ENCODE measurements around the gene GPANK1. TPM values are rescaled to one million over a fixed set of nuclear protein-coding genes. Genes with fewer than 3 reads are reported as not detected.

GPANK1 gene
- polyA plus RNA-seq, 2 donors: 10.2 to 10.4 TPM

DNA sequence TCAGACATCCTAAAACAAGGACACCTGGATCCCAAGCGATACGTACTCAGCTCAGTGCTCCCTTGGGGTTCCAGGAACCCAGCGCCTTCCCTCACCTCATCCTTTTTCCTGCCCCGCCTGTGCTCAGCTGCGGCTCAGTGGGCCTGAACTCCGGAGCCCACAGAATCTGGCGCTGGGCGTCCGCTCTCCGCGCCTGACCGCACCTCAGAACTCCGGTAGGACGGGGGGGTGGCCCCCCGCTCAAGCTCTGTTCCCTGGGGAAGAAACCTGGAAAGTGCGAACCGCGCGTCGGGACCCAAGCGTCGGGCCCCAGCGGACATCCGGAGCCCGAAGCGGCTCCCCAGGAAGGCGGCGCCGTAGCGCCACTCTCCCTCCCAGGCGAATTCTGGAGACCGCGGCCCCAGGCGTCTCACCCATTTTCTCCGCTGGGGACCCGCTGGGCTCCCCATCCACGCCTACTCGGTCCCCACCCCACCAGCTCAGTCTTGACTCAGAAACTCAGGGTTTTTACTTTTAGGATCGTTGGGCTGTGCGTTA, 16.4 kb upstream of the GPANK1 start:
- Histone ChIP-seq H3K36me3 (ENCODE audit: control insufficient read depth in 2 of 2, insufficient read depth in 2 of 2, low read length in 1 of 2) (peaks cover 3 to 5% of the 10 kb centered on the region in 2 donors), H3K27me3 (ENCODE audit: control insufficient read depth in 1 of 2, insufficient read depth in 2 of 2, low read length in 2 of 2) (no peaks in the 10 kb centered on the region), H3K4me3 (ENCODE audit: low read depth in 1 of 2, low read length in 2 of 2) (peak overlapping the region; percentile 51 to 54), H3K27ac (ENCODE audit: low read depth in 2 of 2, low read length in 1 of 2) (peak overlapping the region; percentile 63 to 80), H3K4me1 (ENCODE audit: control insufficient read depth in 2 of 2, insufficient read depth in 2 of 2, low read length in 1 of 2) (peaks cover 0 to 5% of the 10 kb centered on the region in 2 donors), H3K9me3 (ENCODE audit: control insufficient read depth in 2 of 2, insufficient read depth in 1 of 2, low read depth in 1 of 2, low read length in 1 of 2) (no peaks in the 10 kb centered on the region)
- 0 to 1% methylated on average over 40 of the region's 40 CpGs for WGBS, 2 donors

DNA sequence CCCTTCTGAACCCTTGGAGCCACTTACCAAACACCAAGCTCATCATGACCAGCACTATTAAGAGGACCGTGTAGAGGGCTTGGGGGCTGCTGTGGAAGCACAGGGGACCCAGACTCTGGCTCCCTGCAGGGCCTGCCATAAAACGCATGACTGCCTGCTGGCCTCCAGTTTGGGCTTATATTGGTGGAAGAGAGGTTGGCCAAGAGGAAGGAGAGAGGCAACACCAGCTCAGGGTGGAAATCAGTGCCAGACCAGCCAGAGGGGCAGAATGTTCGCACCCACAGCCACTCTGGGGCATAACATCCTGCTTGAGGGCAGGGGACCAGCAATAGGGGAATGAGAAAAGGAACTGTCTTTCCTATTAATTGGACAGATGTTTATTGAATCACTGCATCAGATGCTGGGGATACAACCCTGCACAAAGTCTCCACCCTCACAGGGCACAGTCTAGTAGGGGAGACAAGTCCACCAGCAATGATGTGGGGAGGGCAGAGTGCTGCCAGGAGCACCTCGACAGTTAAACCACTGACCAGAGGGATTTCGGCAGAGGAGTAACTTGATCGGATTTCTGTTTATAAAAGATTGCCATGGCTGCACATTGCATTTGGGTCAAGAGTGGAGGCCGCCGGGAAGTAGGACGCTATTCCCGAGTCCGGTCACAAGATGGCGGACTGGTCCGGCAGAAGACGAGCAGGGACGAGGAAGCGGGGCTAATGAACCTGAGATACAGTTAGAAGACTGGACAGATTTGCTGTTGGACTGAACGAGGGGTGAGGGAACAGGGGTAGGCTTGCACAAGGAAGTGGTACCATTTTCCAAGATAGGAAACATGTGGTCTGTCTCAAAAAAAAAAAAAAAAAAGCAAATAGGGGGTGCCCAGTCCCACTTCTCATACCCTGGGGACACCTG, 15.7 kb upstream of the GPANK1 start, which contains the start of gene LY6G5C:
Gene LY6G5C, minus strand, starts transcription at position 842 of the 909 bp plus-strand sequence. Its CDS starts 694 bp downstream, at position 148.
- Histone ChIP-seq H3K36me3 (ENCODE audit: control insufficient read depth in 2 of 2, insufficient read depth in 2 of 2, low read length in 1 of 2) (peaks cover 2 to 3% of the 10 kb centered on the region in 2 donors), H3K27ac (ENCODE audit: low read depth in 2 of 2, low read length in 1 of 2) (peak within 1 kb of the TSS; percentile 63 to 80), H3K9me3 (ENCODE audit: control insufficient read depth in 2 of 2, insufficient read depth in 1 of 2, low read depth in 1 of 2, low read length in 1 of 2) (no peaks in the 10 kb centered on the region), H3K27me3 (ENCODE audit: control insufficient read depth in 1 of 2, insufficient read depth in 2 of 2, low read length in 2 of 2) (no peaks in the 10 kb centered on the region), H3K4me1 (ENCODE audit: control insufficient read depth in 2 of 2, insufficient read depth in 2 of 2, low read length in 1 of 2) (peaks cover 0 to 5% of the 10 kb centered on the region in 2 donors), H3K4me3 (ENCODE audit: low read depth in 1 of 2, low read length in 2 of 2) (peak within 1 kb of the TSS; percentile 51 to 54)
- 11% methylated on average over 17 of the region's 17 CpGs for WGBS, 2 donors

DNA sequence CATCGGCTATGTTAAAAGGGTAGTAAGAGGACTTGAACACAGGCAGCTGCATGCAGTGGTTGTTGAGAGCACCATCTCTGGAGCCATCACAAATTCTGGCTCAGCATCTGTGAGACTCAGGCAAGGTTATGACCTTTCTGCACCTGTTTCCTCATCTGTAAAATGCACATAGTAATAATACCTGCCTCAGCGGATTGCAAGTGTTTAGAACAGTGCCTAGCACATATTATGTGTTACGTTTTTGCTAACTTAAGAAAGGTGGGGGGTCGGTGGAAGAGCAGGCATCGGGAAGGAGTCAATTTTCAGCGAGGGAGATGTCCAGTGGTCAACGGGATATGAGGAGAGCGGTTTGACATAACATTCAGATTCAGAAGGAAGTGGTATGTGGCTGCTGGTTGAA, 13.2 kb upstream of the GPANK1 start:
- Histone ChIP-seq H3K27ac (ENCODE audit: low read depth in 2 of 2, low read length in 1 of 2) (no peak overlapping the region), H3K9me3 (ENCODE audit: control insufficient read depth in 2 of 2, insufficient read depth in 1 of 2, low read depth in 1 of 2, low read length in 1 of 2) (no peaks in the 10 kb centered on the region), H3K4me1 (ENCODE audit: control insufficient read depth in 2 of 2, insufficient read depth in 2 of 2, low read length in 1 of 2) (peaks cover 0 to 3% of the 10 kb centered on the region in 2 donors), H3K36me3 (ENCODE audit: control insufficient read depth in 2 of 2, insufficient read depth in 2 of 2, low read length in 1 of 2) (no peaks in the 10 kb centered on the region), H3K4me3 (ENCODE audit: low read depth in 1 of 2, low read length in 2 of 2) (no peak overlapping the region), H3K27me3 (ENCODE audit: control insufficient read depth in 1 of 2, insufficient read depth in 2 of 2, low read length in 2 of 2) (no peaks in the 10 kb centered on the region)
- 70 to 79% methylated on average over 8 of the region's 8 CpGs for WGBS, 2 donors

DNA sequence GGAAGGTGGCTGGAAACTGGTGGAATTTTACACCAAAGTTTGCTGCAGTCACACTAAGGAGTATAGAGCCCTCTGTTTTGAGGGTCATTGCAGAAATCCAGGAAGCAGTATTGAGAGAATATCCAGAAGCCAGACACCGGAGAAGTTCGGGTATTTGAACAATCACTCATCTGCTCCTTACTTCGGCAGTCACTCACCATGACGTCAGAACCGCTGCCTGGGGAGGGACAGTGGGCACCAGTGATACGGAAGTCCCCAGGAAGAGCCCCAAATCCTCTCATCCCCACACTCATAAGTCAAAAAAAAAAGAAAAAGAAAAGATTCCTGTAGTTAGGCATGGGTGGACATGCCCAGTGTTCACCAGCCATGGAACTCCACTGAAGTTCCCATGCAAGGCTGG, 12.1 kb upstream of the GPANK1 start:
- WGBS, 2 donors: 52 to 66% methylated on average over 6 of the region's 6 CpGs
- Histone ChIP-seq H3K36me3 (ENCODE audit: control insufficient read depth in 2 of 2, insufficient read depth in 2 of 2, low read length in 1 of 2) (peaks cover 0 to 5% of the 10 kb centered on the region in 2 donors), H3K27me3 (ENCODE audit: control insufficient read depth in 1 of 2, insufficient read depth in 2 of 2, low read length in 2 of 2) (no peaks in the 10 kb centered on the region), H3K9me3 (ENCODE audit: control insufficient read depth in 2 of 2, insufficient read depth in 1 of 2, low read depth in 1 of 2, low read length in 1 of 2) (no peaks in the 10 kb centered on the region), H3K4me3 (ENCODE audit: low read depth in 1 of 2, low read length in 2 of 2) (no peak overlapping the region), H3K4me1 (ENCODE audit: control insufficient read depth in 2 of 2, insufficient read depth in 2 of 2, low read length in 1 of 2) (peaks cover 0 to 3% of the 10 kb centered on the region in 2 donors), H3K27ac (ENCODE audit: low read depth in 2 of 2, low read length in 1 of 2) (no peak overlapping the region)

DNA sequence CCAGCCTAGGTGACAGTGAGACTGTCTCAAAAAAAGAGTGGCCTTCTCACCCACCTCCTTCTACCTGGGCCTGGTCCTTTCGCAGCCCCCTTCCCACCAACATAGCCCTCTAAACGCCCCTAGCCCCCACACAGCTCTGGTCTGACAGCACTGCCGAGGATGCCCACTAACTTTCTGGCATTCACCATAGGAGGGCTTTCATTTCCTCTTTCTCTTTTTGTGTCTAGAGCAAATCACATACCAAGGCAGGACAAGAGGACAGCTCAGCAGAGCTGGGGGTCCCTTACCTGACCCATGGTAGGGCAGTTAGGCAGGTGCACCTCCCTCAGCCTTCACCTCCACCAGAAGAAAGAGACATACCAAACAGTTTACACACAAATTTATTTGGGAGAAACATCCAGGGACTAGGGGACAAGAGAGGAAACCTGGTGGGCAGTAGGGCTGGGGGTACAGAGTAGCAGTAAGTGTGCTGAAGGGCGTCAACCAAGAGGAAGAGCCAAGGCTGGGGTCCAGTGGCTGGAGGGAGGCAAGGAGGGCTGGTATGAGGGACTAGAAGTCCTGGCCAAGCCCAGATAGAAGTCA, 11.6 kb upstream of the GPANK1 start:
- 79 to 83% methylated on average over 4 of the region's 4 CpGs for WGBS, 2 donors
- Histone ChIP-seq H3K4me3 (ENCODE audit: low read depth in 1 of 2, low read length in 2 of 2) (no peak overlapping the region), H3K36me3 (ENCODE audit: control insufficient read depth in 2 of 2, insufficient read depth in 2 of 2, low read length in 1 of 2) (peaks cover 0 to 9% of the 10 kb centered on the region in 2 donors), H3K9me3 (ENCODE audit: control insufficient read depth in 2 of 2, insufficient read depth in 1 of 2, low read depth in 1 of 2, low read length in 1 of 2) (no peaks in the 10 kb centered on the region), H3K27ac (ENCODE audit: low read depth in 2 of 2, low read length in 1 of 2) (no peak overlapping the region), H3K4me1 (ENCODE audit: control insufficient read depth in 2 of 2, insufficient read depth in 2 of 2, low read length in 1 of 2) (peaks cover 0 to 3% of the 10 kb centered on the region in 2 donors), H3K27me3 (ENCODE audit: control insufficient read depth in 1 of 2, insufficient read depth in 2 of 2, low read length in 2 of 2) (no peaks in the 10 kb centered on the region)

DNA sequence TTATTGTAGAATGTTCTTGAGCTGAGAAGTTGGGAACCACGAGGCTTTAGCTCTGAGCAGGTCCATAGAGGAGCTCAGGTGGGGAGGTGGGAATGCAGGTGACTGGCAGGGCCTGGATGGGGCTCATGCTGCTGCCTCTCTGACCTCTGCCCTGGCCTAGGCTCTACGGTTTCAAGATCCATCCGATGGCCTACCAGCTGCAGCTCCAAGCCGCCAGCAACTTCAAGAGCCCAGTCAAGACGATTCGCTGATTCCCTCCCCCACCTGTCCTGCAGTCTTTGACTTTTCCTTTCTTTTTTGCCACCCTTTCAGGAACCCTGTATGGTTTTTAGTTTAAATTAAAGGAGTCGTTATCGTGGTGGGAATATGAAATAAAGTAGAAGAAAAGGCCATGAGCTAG, 4.9 kb upstream of the GPANK1 start, which contains the start of gene LY6G5B:
Gene LY6G5B, plus strand, starts transcription at position 301 of the 400 bp plus-strand sequence. CDS start 975 bp downstream, outside the sequence.
- H3K27ac ChIP-seq (ENCODE audit: low read depth in 2 of 2, low read length in 1 of 2): no peak within 1 kb of the TSS
- H3K4me3 ChIP-seq (ENCODE audit: low read depth in 1 of 2, low read length in 2 of 2): no peak within 1 kb of the TSS
- H3K4me1 ChIP-seq (ENCODE audit: control insufficient read depth in 2 of 2, insufficient read depth in 2 of 2, low read length in 1 of 2): peaks cover 2 to 7% of the 10 kb centered on the region in 2 donors
- WGBS, 2 donors: 84 to 87% methylated on average over 8 of the region's 8 CpGs
- peaks cover 28 to 45% of the 10 kb centered on the region in 2 donors for H3K36me3 ChIP-seq (ENCODE audit: control insufficient read depth in 2 of 2, insufficient read depth in 2 of 2, low read length in 1 of 2)
- H3K9me3 ChIP-seq (ENCODE audit: control insufficient read depth in 2 of 2, insufficient read depth in 1 of 2, low read depth in 1 of 2, low read length in 1 of 2): no peaks in the 10 kb centered on the region
- H3K27me3 ChIP-seq (ENCODE audit: control insufficient read depth in 1 of 2, insufficient read depth in 2 of 2, low read length in 2 of 2): no peaks in the 10 kb centered on the region

DNA sequence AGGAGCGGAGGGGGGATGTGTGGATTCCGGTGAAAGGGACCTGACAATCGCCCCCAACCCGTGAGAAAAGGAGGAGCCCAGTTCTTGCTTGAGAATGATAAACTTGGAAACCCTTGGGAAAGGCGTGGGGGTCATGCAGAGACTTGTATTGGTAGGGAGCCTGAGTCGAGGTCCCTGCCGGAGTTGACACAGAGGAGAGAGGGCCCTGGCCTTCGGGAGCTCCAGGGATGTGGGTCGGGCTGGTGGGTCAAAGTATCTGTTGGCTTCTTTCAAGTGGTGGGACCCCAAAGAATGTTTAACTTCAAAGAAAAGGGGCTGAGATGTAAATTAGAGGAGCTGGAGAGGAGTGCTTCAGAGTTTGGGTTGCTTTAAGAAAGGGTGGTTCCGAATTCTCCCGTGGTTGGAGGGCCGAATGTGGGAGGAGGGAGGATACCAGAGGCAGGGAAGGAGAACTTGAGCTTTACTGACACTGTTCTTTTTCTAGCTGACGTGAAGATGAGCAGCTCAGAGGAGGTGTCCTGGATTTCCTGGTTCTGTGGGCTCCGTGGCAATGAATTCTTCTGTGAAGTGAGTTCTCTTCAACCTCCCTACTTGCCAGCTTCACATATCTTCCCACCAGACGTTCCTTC, 1.7 kb upstream of the GPANK1 start:
- H3K36me3 ChIP-seq (ENCODE audit: control insufficient read depth in 2 of 2, insufficient read depth in 2 of 2, low read length in 1 of 2): peaks cover 28 to 40% of the 10 kb centered on the region in 2 donors
- no peaks in the 10 kb centered on the region for H3K27me3 ChIP-seq (ENCODE audit: control insufficient read depth in 1 of 2, insufficient read depth in 2 of 2, low read length in 2 of 2)
- H3K27ac ChIP-seq (ENCODE audit: low read depth in 2 of 2, low read length in 1 of 2): peak overlapping the region; percentile 99 to 100
- WGBS, 2 donors: 3% methylated on average over 15 of the region's 15 CpGs
- peaks cover 5 to 15% of the 10 kb centered on the region in 2 donors for H3K4me1 ChIP-seq (ENCODE audit: control insufficient read depth in 2 of 2, insufficient read depth in 2 of 2, low read length in 1 of 2)
- H3K9me3 ChIP-seq (ENCODE audit: control insufficient read depth in 2 of 2, insufficient read depth in 1 of 2, low read depth in 1 of 2, low read length in 1 of 2): no peaks in the 10 kb centered on the region
- H3K4me3 ChIP-seq (ENCODE audit: low read depth in 1 of 2, low read length in 2 of 2): peak overlapping the region; percentile 95 to 98

DNA sequence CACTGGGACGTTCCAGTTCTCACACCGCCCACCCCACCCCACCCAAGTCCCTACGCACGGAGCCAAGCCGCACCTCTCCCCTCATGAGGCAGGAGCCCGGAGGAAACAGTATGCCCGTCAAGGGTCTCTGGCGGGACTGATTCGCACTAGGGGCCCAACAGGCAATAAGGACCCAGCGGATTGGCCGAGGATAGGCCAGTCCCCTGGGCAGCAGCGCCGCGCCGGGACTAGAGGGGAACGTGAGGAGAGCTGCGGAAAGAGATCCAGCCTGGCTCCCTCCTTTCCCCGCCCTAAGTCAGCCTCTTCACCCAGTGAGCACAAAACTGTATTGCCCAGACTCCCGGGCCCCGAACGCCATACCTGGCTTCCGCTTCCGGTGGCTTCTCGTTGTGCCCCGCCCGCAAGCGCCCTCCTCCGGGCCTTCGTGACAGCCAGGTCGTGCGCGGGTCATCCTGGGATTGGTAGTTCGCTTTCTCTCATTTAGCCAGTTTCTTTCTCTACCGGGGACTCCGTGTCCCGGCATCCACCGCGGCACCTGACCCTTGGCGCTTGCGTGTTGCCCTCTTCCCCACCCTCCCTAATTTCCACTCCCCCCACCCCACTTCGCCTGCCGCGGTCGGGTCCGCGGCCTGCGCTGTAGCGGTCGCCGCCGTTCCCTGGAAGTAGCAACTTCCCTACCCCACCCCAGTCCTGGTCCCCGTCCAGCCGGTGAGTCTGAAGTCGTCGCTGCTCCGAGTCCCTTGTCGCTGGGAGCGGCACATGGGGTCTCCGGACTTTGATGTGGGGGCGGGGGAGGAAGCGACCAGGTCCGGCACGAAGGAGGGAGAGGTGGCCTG, 922 bp upstream of the GPANK1 start, which contains the start of gene CSNK2B:
Gene CSNK2B, plus strand, starts transcription at position 580 of the 836 bp plus-strand sequence. CDS start 752 bp downstream, outside the sequence.
- H3K9me3 ChIP-seq (ENCODE audit: control insufficient read depth in 2 of 2, insufficient read depth in 1 of 2, low read depth in 1 of 2, low read length in 1 of 2): no peaks in the 10 kb centered on the region
- H3K4me3 ChIP-seq (ENCODE audit: low read depth in 1 of 2, low read length in 2 of 2): peak within 1 kb of the TSS; percentile 95 to 98
- no peaks in the 10 kb centered on the region for H3K27me3 ChIP-seq (ENCODE audit: control insufficient read depth in 1 of 2, insufficient read depth in 2 of 2, low read length in 2 of 2)
- WGBS, 2 donors: 0% methylated on average over 63 of the region's 63 CpGs
- H3K36me3 ChIP-seq (ENCODE audit: control insufficient read depth in 2 of 2, insufficient read depth in 2 of 2, low read length in 1 of 2): peaks cover 23 to 33% of the 10 kb centered on the region in 2 donors
- peak within 1 kb of the TSS; percentile 99 to 100 for H3K27ac ChIP-seq (ENCODE audit: low read depth in 2 of 2, low read length in 1 of 2)
- H3K4me1 ChIP-seq (ENCODE audit: control insufficient read depth in 2 of 2, insufficient read depth in 2 of 2, low read length in 1 of 2): peaks cover 5 to 15% of the 10 kb centered on the region in 2 donors

All from esophagus (tissue), 2 donors.